H9 (cell line): ENCODE results near the gene MAP2K3. TPM values are rescaled to one million over a fixed set of nuclear protein-coding genes. Genes with fewer than 3 reads are reported as not detected.

ENCODE experiments used
- DNase-seq: peaks from one replicate; pipeline ENCODE4 v3.0.0-alpha.2; 2017
- H2AFZ ChIP-seq: one replicate; pipeline ENCODE4 v1.6.1; 2013; ENCODE audit warnings: mild to moderate bottlenecking, low read length, control low read depth, moderate library complexity
- H2AK5ac ChIP-seq: 2 replicates; pipeline ENCODE4 v1.6.1; 2013; ENCODE audit warnings: low read length, control low read depth, mixed read lengths; ENCODE audit not compliant: insufficient read length
- H2BK120ac ChIP-seq: one replicate; pipeline ENCODE4 v1.6.1; 2013; ENCODE audit warnings: low read depth, mild to moderate bottlenecking, low read length, control low read depth, inconsistent platforms; ENCODE audit not compliant: poor library complexity, severe bottlenecking
- H2BK12ac ChIP-seq: 2 replicates; pipeline ENCODE4 v1.6.1; 2013; ENCODE audit warnings: low read length, control low read depth, mixed read lengths, low read depth; ENCODE audit not compliant: insufficient read length
- H2BK15ac ChIP-seq: 2 replicates; pipeline ENCODE4 v1.6.1; 2013; ENCODE audit warnings: low read depth, low read length, control low read depth
- H2BK20ac ChIP-seq: one replicate; pipeline ENCODE4 v1.6.1; 2013; ENCODE audit warnings: low read depth, mild to moderate bottlenecking, low read length, control low read depth, inconsistent platforms; ENCODE audit not compliant: poor library complexity, severe bottlenecking
- H2BK5ac ChIP-seq: 2 replicates; pipeline ENCODE4 v1.6.1; 2013; ENCODE audit warnings: low read length, control low read depth, mixed read lengths; ENCODE audit not compliant: insufficient read length
- H3K14ac ChIP-seq: 2 replicates; pipeline ENCODE4 v1.6.1; 2013; ENCODE audit warnings: low read length, control low read depth; ENCODE audit not compliant: insufficient read depth
- H3K18ac ChIP-seq: 2 replicates; pipeline ENCODE4 v1.6.1; 2013; ENCODE audit warnings: low read depth, mild to moderate bottlenecking, mixed read lengths, low read length, control low read depth; ENCODE audit not compliant: insufficient read length
- H3K23ac ChIP-seq: 2 replicates; pipeline ENCODE4 v1.6.1; 2013; ENCODE audit warnings: low read length, control low read depth, mixed read lengths, low read depth; ENCODE audit not compliant: insufficient read length
- H3K23me2 ChIP-seq: 2 replicates; pipeline ENCODE4 v1.6.1; 2013; ENCODE audit warnings: low read depth, mild to moderate bottlenecking, mixed read lengths, low read length, control low read depth; ENCODE audit not compliant: insufficient read length, poor library complexity, severe bottlenecking
- H3K27ac ChIP-seq: 2 replicates; pipeline ENCODE4 v1.5.1; 2013; ENCODE audit warnings: low read length, control low read depth, mixed read lengths, low read depth; ENCODE audit not compliant: insufficient read length
- H3K27me3 ChIP-seq: 2 replicates; pipeline ENCODE4 v1.6.1; 2013; ENCODE audit warnings: low read length, control low read depth, inconsistent platforms; ENCODE audit not compliant: insufficient read depth
- H3K4ac ChIP-seq: 2 replicates; pipeline ENCODE4 v1.6.1; 2013; ENCODE audit warnings: low read depth, mild to moderate bottlenecking, control low read depth, inconsistent platforms, low read length, moderate library complexity
- H3K4me1 ChIP-seq: 2 replicates; pipeline ENCODE4 v1.6.1; 2013; ENCODE audit warnings: low read length, control low read depth, inconsistent platforms; ENCODE audit not compliant: insufficient read depth
- H3K4me2 ChIP-seq: 2 replicates; pipeline ENCODE4 v1.6.1; 2013; ENCODE audit warnings: low read length, control low read depth, mixed read lengths; ENCODE audit not compliant: insufficient read length, insufficient read depth
- H3K56ac ChIP-seq: 2 replicates; pipeline ENCODE4 v1.6.1; 2013; ENCODE audit warnings: low read depth, mild to moderate bottlenecking, mixed read lengths, low read length, control low read depth; ENCODE audit not compliant: insufficient read length
- H3K79me1 ChIP-seq: 2 replicates; pipeline ENCODE4 v1.6.1; 2013; ENCODE audit warnings: low read depth, mild to moderate bottlenecking, moderate library complexity, low read length, control low read depth, inconsistent platforms; ENCODE audit not compliant: insufficient read depth, poor library complexity, severe bottlenecking
- H3K79me2 ChIP-seq: 2 replicates; pipeline ENCODE4 v1.6.1; 2013; ENCODE audit warnings: low read length, control low read depth, inconsistent platforms; ENCODE audit not compliant: insufficient read depth
- H3K9ac ChIP-seq: 2 replicates; pipeline ENCODE4 v1.6.1; 2013; ENCODE audit warnings: low read length, control low read depth, mixed read lengths; ENCODE audit not compliant: insufficient read length; ENCODE audit errors: extremely low read depth
- H3K9me3 ChIP-seq: one replicate; pipeline ENCODE4 v1.6.1; 2013; ENCODE audit warnings: low read depth, low read length, inconsistent platforms; ENCODE audit not compliant: control insufficient read depth
- H3T11ph ChIP-seq: one replicate; pipeline ENCODE4 v1.6.1; 2013; ENCODE audit warnings: mild to moderate bottlenecking, low read length, control low read depth, inconsistent platforms
- H4K20me1 ChIP-seq: one replicate; pipeline ENCODE4 v1.6.1; 2013; ENCODE audit not compliant: control insufficient read depth, insufficient read length, insufficient read depth
- H4K5ac ChIP-seq: 2 replicates; pipeline ENCODE4 v1.6.1; 2013; ENCODE audit warnings: low read depth, mild to moderate bottlenecking, mixed read lengths, low read length, control low read depth; ENCODE audit not compliant: insufficient read length
- H4K8ac ChIP-seq: replicated peaks from 2 replicates; pipeline ENCODE4 v1.6.1; 2013; ENCODE audit warnings: low read length, control low read depth, mixed read lengths, low read depth; ENCODE audit not compliant: insufficient read length
- H4K91ac ChIP-seq: 2 replicates; pipeline ENCODE4 v1.6.1; 2013; ENCODE audit warnings: low read depth, mild to moderate bottlenecking, moderate library complexity, mixed read lengths, low read length, control low read depth; ENCODE audit not compliant: insufficient read length
- H3K27ac Mint-ChIP-seq, 3 experiments: 2 replicates in 2 of 3; 3 replicates in 1 of 3; pipeline ENCODE4 v1.8.0; 2020 to 2021; ENCODE audit warnings: mixed read lengths in 3 of 3, mild to moderate bottlenecking in 1 of 3, moderate library complexity in 1 of 3
- H3K27me3 Mint-ChIP-seq: 2 replicates; pipeline ENCODE4 v1.8.0; 2021; ENCODE audit warnings: low read depth, mild to moderate bottlenecking, moderate library complexity, mixed read lengths
- H3K36me3 Mint-ChIP-seq, 3 experiments: 2 replicates in 2 of 3; 3 replicates in 1 of 3; pipeline ENCODE4 v1.8.0; 2020 to 2021; ENCODE audit warnings: low read depth in 3 of 3, mixed read lengths in 3 of 3; ENCODE audit not compliant: insufficient read depth in 1 of 3
- H3K4me1 Mint-ChIP-seq, 2 experiments: 2 replicates each; pipeline ENCODE4 v1.8.0; 2020; ENCODE audit warnings: mixed read lengths in 2 of 2
- H3K4me3 Mint-ChIP-seq, 2 experiments: 2 replicates in 1 of 2; 3 replicates in 1 of 2; pipeline ENCODE4 v1.8.0; 2020 to 2021; ENCODE audit warnings: mild to moderate bottlenecking in 2 of 2, mixed read lengths in 2 of 2, moderate library complexity in 1 of 2
- H3K9me3 Mint-ChIP-seq, 2 experiments: 2 replicates in 1 of 2; 3 replicates in 1 of 2; pipeline ENCODE4 v1.8.0; 2020; ENCODE audit warnings: mild to moderate bottlenecking in 2 of 2, mixed read lengths in 2 of 2, moderate library complexity in 1 of 2
- WGBS: extraction: QIAGEN DNeasy Blood & Tissue Kit; methylation state at CpG from one replicate; pipeline ENCODE4 v1.1.7; 2013; ENCODE audit warnings: missing lambda C conversion rate, low lambda C conversion rate, mixed read lengths; ENCODE audit not compliant: insufficient read length; ENCODE audit errors: extremely low coverage; 5-methylcytosine and 5-hydroxymethylcytosine counted together
- total RNA-seq: library from RNA; stranded (reverse); gene quantifications from 2 replicates; pipeline ENCODE4 v1.2.1, GENCODE V29; 2021
- TF ChIP-seq, protein P1 (sequence below): fragments of 200-600 bp; sonication (generic); conservative IDR thresholded peaks from 3 replicates; pipeline ENCODE4 v1.8.0; 2021; ENCODE audit warnings: antibody characterized with exemption, mild to moderate bottlenecking

Gene MAP2K3
- total RNA-seq, 1 experiment from 2014 or later = 26.1 TPM

DNA sequence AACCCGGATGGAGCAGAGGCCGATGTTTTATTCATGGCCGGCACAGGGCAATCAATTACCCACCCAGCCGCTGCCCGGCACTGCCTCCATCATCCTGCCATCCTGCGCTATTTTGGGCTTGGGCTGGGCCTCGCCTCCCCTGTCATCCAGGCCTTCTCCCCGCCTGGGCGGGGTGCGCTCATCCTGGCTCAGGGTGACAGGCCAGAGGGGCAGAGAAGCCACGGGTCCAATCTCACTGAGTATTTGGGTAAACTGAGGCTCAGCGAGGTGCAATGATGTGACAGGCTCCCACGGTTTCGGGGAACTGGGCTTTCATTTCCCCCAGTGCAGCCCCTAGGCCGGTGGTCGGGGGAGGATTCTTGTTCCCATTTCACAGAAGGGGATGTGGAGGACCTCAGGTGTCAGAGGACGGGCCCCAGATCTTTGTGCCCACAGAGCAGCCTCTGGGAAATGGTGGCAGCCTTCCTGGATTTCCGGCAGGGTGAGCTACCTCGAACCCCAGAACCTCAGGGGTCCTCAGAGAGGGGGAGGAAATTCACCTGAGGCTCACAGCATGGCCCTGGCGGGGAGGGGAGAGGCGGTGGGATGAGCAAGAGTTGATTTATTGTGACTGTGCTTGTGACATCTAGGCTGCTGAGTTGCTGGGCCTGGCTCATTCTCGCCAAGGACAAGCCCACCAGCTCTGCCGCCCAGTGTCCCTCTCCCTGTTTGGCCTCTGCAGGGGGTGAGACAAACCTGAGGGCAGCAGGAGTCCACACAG is 67.9 kb downstream of the MAP2K3 start:
- peaks cover 1% of the 10 kb centered on the region for H3K27me3 Mint-ChIP-seq

More for the DNA sequence above, 67.9 kb downstream of the MAP2K3 start:
- H3K27ac ChIP-seq = no peak overlapping the region
- H2BK5ac ChIP-seq = no peak overlapping the region
- H4K91ac ChIP-seq = no peak overlapping the region
- no peak overlapping the region for H2BK15ac ChIP-seq
- no peaks in the 10 kb centered on the region for H3K23me2 ChIP-seq
- no peak overlapping the region for H3K4ac ChIP-seq
- H3K79me2 ChIP-seq = no peaks in the 10 kb centered on the region
- no peaks in the 10 kb centered on the region for H3K79me1 ChIP-seq
- H4K20me1 ChIP-seq = no peaks in the 10 kb centered on the region
- no peak overlapping the region for H2AK5ac ChIP-seq
- TF ChIP-seq, protein P1, sequence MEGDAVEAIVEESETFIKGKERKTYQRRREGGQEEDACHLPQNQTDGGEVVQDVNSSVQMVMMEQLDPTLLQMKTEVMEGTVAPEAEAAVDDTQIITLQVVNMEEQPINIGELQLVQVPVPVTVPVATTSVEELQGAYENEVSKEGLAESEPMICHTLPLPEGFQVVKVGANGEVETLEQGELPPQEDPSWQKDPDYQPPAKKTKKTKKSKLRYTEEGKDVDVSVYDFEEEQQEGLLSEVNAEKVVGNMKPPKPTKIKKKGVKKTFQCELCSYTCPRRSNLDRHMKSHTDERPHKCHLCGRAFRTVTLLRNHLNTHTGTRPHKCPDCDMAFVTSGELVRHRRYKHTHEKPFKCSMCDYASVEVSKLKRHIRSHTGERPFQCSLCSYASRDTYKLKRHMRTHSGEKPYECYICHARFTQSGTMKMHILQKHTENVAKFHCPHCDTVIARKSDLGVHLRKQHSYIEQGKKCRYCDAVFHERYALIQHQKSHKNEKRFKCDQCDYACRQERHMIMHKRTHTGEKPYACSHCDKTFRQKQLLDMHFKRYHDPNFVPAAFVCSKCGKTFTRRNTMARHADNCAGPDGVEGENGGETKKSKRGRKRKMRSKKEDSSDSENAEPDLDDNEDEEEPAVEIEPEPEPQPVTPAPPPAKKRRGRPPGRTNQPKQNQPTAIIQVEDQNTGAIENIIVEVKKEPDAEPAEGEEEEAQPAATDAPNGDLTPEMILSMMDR = no peak
- no peak overlapping the region for H3T11ph ChIP-seq
- no peak overlapping the region for H4K5ac ChIP-seq
- H3K4me1 ChIP-seq = no peaks in the 10 kb centered on the region
- H3K9me3 ChIP-seq = no peaks in the 10 kb centered on the region
- no peak overlapping the region for H2BK120ac ChIP-seq
- no CpG with 5 or more reads among the region's 23 CpGs for WGBS
- no peak overlapping the region for H4K8ac ChIP-seq
- no peak overlapping the region for H3K23ac ChIP-seq
- no peaks in the 10 kb centered on the region for H3K36me3 Mint-ChIP-seq
- no peak overlapping the region for H3K9ac ChIP-seq
- DNase-seq = no peak
- H2BK12ac ChIP-seq = no peak overlapping the region
- no peak overlapping the region for H3K4me2 ChIP-seq
- no peak overlapping the region for H3K56ac ChIP-seq
- H3K18ac ChIP-seq = no peak overlapping the region
- H3K4me1 Mint-ChIP-seq = no peaks in the 10 kb centered on the region
- no peak overlapping the region for H3K27ac Mint-ChIP-seq
- no peak overlapping the region for H3K4me3 Mint-ChIP-seq
- H3K9me3 Mint-ChIP-seq = peaks cover 2 to 3% of the 10 kb centered on the region in 2 experiments; a peak in 2 of 5 replicates
- H2AFZ ChIP-seq = no peak overlapping the region
- no peak overlapping the region for H3K14ac ChIP-seq
- H3K27me3 ChIP-seq = no peaks in the 10 kb centered on the region
- H2BK20ac ChIP-seq = no peak overlapping the region
